Measurements from ENCODE around the gene PRRT1. TPM values are rescaled to one million over a fixed set of nuclear protein-coding genes. Genes with fewer than 3 reads are reported as not detected.
"Not testable (repeated sequence)": the region's sequence is repeated elsewhere in the genome, so short reads cannot be mapped to it uniquely, and the experiment has no call there.

PRRT1 gene
- polyA plus RNA-seq, 1 donor (not counting 4 experiments of a cell fraction or from before 2014, with no cell fraction given): 0.09 TPM

DNA sequence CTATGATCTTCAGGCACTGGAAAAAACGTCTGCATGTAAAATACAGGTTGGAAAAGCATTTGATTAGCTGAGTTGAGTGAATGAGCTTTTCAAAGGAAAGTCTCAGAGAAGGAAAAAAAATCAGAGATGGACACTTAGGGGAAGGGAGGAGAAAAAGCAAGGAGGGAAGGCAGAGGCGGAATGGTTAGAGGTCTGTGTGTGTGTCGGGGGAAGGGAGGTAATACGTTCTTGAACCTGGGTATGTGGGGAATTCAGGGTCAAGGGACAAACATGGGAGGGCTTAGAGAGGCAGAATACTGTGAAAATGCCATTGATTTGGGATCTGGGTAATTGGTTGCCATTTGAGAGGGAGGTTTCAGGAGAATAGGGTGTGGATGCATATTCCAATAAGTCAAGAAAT, 5.1 kb downstream of the PRRT1 start:
- TF ChIP-seq, protein P1, sequence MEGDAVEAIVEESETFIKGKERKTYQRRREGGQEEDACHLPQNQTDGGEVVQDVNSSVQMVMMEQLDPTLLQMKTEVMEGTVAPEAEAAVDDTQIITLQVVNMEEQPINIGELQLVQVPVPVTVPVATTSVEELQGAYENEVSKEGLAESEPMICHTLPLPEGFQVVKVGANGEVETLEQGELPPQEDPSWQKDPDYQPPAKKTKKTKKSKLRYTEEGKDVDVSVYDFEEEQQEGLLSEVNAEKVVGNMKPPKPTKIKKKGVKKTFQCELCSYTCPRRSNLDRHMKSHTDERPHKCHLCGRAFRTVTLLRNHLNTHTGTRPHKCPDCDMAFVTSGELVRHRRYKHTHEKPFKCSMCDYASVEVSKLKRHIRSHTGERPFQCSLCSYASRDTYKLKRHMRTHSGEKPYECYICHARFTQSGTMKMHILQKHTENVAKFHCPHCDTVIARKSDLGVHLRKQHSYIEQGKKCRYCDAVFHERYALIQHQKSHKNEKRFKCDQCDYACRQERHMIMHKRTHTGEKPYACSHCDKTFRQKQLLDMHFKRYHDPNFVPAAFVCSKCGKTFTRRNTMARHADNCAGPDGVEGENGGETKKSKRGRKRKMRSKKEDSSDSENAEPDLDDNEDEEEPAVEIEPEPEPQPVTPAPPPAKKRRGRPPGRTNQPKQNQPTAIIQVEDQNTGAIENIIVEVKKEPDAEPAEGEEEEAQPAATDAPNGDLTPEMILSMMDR (optimal IDR thresholded peaks at IDR 0.05 in 1 of 3, IDR thresholded peaks at IDR 0.05 in 1 of 3, conservative IDR thresholded peaks at IDR 0.05 in 1 of 3; ENCODE audit: extremely low read depth in 1 of 3, insufficient read depth in 2 of 3, low read length in 3 of 3): no peak
- TF ChIP-seq EZH2 (IDR thresholded peaks at IDR 0.05; ENCODE audit: low read length): no peak
- no peak for FAIRE-seq
- dilution Hi-C loops (cut with MboI; ENCODE audit: extremely low pct_ligation_motif_present, low sequenced_read_pairs): no loop called here
- H4K20me1 ChIP-seq (ENCODE audit: control insufficient read depth, extremely low read depth, insufficient read depth, low read length): no peaks in the 10 kb centered on the region
- no peak for DNase-seq (ENCODE audit: low read depth, low spot score)
- H3K4me2 ChIP-seq (ENCODE audit: control insufficient read depth, extremely low read depth, insufficient read depth, low read depth, low read length): no peak overlapping the region
- no peak overlapping the region for H3K27ac ChIP-seq (ENCODE audit: control insufficient read depth, insufficient read depth, low read length)
- no peak overlapping the region for H3K9ac ChIP-seq (ENCODE audit: control insufficient read depth, extremely low read depth, insufficient read depth, low read length)
- H3K9me1 ChIP-seq (ENCODE audit: control insufficient read depth, extremely low read depth, insufficient read depth, low read length): no peaks in the 10 kb centered on the region
- H3K36me3 ChIP-seq (ENCODE audit: control insufficient read depth in 2 of 2, extremely low read depth in 1 of 2, insufficient read depth in 2 of 2, low read length in 2 of 2): no peaks in the 10 kb centered on the region
- no peaks in the 10 kb centered on the region for H3K4me1 ChIP-seq (ENCODE audit: control insufficient read depth, extremely low read depth, insufficient read depth, low read length)
- H3K27me3 ChIP-seq (ENCODE audit: control insufficient read depth, extremely low read depth, insufficient read depth, low read length): peaks cover 4% of the 10 kb centered on the region
- H3K9me3 ChIP-seq (ENCODE audit: control insufficient read depth, low read depth, low read length): no peaks in the 10 kb centered on the region
- H3K4me3 ChIP-seq (ENCODE audit: control insufficient read depth in 2 of 3, extremely low read depth in 1 of 3, insufficient read depth in 2 of 3, low read depth in 1 of 3, low read length in 3 of 3): no peak overlapping the region
- no peak overlapping the region for H2AFZ ChIP-seq (ENCODE audit: control insufficient read depth, low read length)
- H3K79me2 ChIP-seq (ENCODE audit: control insufficient read depth, insufficient read depth, low read length): no peaks in the 10 kb centered on the region

DNA sequence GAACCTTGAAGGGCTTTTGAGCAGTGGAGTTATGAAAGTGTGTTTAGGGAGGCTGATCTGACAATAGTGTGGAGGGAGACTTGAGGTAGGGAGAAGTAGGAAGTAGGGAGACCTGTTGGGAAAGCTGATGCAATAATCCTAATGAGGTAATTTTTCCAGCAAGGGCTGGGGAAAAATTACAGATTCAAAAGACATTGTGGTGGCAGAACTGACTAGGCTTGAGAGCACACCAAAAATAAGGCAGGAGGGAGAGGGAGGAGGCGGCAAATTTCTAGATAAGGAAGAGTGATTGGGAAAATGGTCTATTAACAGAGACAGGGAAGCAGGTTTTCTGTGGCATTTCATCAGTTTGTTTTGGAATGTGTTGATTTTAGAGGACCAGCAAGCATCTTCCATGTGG, 5.5 kb downstream of the PRRT1 start:
- H4K20me1 ChIP-seq (ENCODE audit: control insufficient read depth, extremely low read depth, insufficient read depth, low read length): no peaks in the 10 kb centered on the region
- DNase-seq (ENCODE audit: low read depth, low spot score) (no peak), FAIRE-seq (no peak)
- no peak overlapping the region for H3K9ac ChIP-seq (ENCODE audit: control insufficient read depth, extremely low read depth, insufficient read depth, low read length)
- H3K4me2 ChIP-seq (ENCODE audit: control insufficient read depth, extremely low read depth, insufficient read depth, low read depth, low read length): no peak overlapping the region
- H3K4me1 ChIP-seq (ENCODE audit: control insufficient read depth, extremely low read depth, insufficient read depth, low read length): no peaks in the 10 kb centered on the region
- H3K9me3 ChIP-seq (ENCODE audit: control insufficient read depth, low read depth, low read length): no peaks in the 10 kb centered on the region
- H3K36me3 ChIP-seq (ENCODE audit: control insufficient read depth in 2 of 2, extremely low read depth in 1 of 2, insufficient read depth in 2 of 2, low read length in 2 of 2): no peaks in the 10 kb centered on the region
- H3K27ac ChIP-seq (ENCODE audit: control insufficient read depth, insufficient read depth, low read length): no peak overlapping the region
- H3K27me3 ChIP-seq (ENCODE audit: control insufficient read depth, extremely low read depth, insufficient read depth, low read length): peaks cover 4% of the 10 kb centered on the region
- H3K4me3 ChIP-seq (ENCODE audit: control insufficient read depth in 2 of 3, extremely low read depth in 1 of 3, insufficient read depth in 2 of 3, low read depth in 1 of 3, low read length in 3 of 3): no peak overlapping the region
- TF ChIP-seq EZH2 (IDR thresholded peaks at IDR 0.05; ENCODE audit: low read length): no peak
- TF ChIP-seq, protein P1 (optimal IDR thresholded peaks at IDR 0.05 in 1 of 3, IDR thresholded peaks at IDR 0.05 in 1 of 3, conservative IDR thresholded peaks at IDR 0.05 in 1 of 3; ENCODE audit: extremely low read depth in 1 of 3, insufficient read depth in 2 of 3, low read length in 3 of 3): no peak
- H3K79me2 ChIP-seq (ENCODE audit: control insufficient read depth, insufficient read depth, low read length): no peaks in the 10 kb centered on the region
- H3K9me1 ChIP-seq (ENCODE audit: control insufficient read depth, extremely low read depth, insufficient read depth, low read length): no peaks in the 10 kb centered on the region
- no peak overlapping the region for H2AFZ ChIP-seq (ENCODE audit: control insufficient read depth, low read length)
- dilution Hi-C loops (cut with MboI; ENCODE audit: extremely low pct_ligation_motif_present, low sequenced_read_pairs): no loop called here

DNA sequence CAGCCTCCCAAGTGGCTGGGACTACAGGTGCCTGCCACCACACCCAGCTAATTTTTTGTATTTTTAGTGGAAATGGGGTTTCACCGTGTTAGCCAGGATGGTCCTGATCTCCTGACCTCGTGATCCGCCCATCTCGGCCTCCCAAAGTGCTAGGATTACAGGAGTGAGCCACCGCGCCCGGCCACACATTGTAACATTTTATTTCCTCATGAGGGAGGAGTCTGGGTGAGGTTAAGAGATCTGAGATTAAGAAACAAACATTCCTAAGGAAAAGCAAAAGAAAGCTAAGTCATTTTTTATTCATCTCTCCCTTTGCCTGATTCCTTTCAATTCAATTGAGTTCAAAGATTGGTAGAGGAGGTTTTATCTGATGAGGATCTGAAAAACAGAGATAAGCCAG, 7.5 kb downstream of the PRRT1 start:
- H3K27me3 ChIP-seq (ENCODE audit: control insufficient read depth, extremely low read depth, insufficient read depth, low read length); dilution Hi-C loops (cut with MboI; ENCODE audit: extremely low pct_ligation_motif_present, low sequenced_read_pairs); H3K9ac ChIP-seq (ENCODE audit: control insufficient read depth, extremely low read depth, insufficient read depth, low read length); H3K9me3 ChIP-seq (ENCODE audit: control insufficient read depth, low read depth, low read length); H3K4me1 ChIP-seq (ENCODE audit: control insufficient read depth, extremely low read depth, insufficient read depth, low read length); H3K4me3 ChIP-seq (ENCODE audit: control insufficient read depth in 2 of 3, extremely low read depth in 1 of 3, insufficient read depth in 2 of 3, low read depth in 1 of 3, low read length in 3 of 3); DNase-seq (ENCODE audit: low read depth, low spot score); H2AFZ ChIP-seq (ENCODE audit: control insufficient read depth, low read length); H3K9me1 ChIP-seq (ENCODE audit: control insufficient read depth, extremely low read depth, insufficient read depth, low read length); H3K79me2 ChIP-seq (ENCODE audit: control insufficient read depth, insufficient read depth, low read length); FAIRE-seq; H3K27ac ChIP-seq (ENCODE audit: control insufficient read depth, insufficient read depth, low read length); H3K4me2 ChIP-seq (ENCODE audit: control insufficient read depth, extremely low read depth, insufficient read depth, low read depth, low read length); H3K36me3 ChIP-seq (ENCODE audit: control insufficient read depth in 2 of 2, extremely low read depth in 1 of 2, insufficient read depth in 2 of 2, low read length in 2 of 2); H4K20me1 ChIP-seq (ENCODE audit: control insufficient read depth, extremely low read depth, insufficient read depth, low read length): not testable (repeated sequence)
